ENCODE results near the gene XYLT1.

DNA sequence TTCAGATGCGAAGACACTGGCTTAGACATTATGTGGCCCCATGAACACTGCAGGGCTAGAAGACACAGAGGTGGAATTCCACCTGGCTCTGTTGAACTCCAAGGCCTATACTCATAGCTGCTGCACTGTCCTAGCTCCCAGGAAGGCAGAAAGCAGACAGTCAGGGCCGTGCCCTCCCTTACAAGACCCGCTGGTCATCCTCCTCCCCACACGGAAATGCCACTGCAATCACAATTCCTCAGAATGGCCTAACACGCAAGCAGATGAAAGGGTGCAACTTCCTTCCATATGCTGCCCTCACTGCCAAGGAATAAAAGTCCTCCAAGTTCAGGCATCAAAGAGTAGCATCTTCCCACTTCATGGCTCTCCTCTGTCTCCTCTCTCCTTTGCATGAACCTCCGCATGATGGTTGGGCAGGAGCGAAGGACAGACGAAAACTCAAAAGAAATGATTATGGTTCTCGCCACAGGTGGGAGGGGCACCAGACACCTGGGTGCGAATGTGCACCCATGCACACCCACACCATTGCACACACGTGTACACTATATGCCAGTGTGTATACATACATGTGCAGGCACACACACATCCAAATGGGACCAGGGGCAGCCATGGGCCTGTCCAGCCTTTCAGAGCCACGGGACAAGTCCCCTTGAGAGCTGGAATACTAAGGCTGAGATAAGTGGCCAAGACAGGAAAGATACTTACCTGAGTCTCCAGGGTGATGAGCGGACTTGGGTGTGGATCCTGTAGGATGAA is 113.3 kb downstream of the XYLT1 start:
- TF ChIP-seq POLR2A (IDR thresholded peaks at IDR 0.05; ENCODE audit: low read depth, low read length), result no peak
- no peak for TF ChIP-seq POLR2AphosphoS5 (IDR thresholded peaks at IDR 0.05; ENCODE audit: low read depth, low read length)
